GM11168 (cell line): ENCODE data around the gene CD8B.
"Not testable (repeated sequence)": the region's sequence is repeated elsewhere in the genome, so short reads cannot be mapped to it uniquely, and the experiment has no call there.

Experiments
- in situ Hi-C: fragments of 300-500 bp; cut with MboI; formaldehyde crosslinking; loops from one replicate; pipeline ENCODE4 v1.12.0; 2022; ENCODE audit warnings: low sequenced_read_pairs; ENCODE audit not compliant: unreplicated experiment

Gene CD8B

DNA sequence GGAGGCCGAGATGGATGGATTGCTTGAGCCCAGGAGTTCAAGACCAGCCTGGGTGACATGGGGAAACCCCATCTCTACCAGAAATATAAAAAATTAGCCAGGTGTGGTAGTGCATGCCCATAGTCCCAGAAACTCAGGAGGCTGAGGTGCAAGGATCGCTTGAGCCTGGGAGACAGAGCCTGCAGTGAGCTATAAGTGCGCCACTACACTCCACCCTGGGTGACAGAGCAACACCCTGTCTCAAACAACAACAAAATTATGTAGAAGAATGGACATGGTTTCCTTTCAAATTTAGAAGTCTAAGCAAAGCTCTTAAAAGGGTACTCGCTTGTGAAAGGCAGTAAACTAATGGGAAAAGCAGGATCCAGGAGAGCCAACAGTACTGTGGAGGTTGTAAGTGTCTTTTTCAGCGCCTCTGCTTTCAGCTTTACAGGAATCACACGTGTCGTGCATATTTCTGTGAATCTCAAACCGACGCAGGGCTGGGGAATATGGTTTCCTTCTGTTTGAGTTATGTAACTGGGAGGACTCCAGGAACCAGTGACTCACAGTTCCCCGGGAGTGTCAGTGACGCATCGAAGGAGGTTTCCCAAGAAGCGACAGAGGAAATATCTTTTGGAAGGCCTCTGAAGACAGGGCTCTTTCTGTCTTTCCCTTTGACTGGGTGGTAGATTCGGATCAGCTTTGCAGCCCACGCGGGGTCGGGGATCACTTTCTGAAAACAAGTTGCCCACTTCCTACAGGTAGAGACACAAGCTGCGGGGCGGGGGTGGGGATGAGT, 24.6 kb downstream of the CD8B start:
- in situ Hi-C loops = not testable (repeated sequence)

DNA sequence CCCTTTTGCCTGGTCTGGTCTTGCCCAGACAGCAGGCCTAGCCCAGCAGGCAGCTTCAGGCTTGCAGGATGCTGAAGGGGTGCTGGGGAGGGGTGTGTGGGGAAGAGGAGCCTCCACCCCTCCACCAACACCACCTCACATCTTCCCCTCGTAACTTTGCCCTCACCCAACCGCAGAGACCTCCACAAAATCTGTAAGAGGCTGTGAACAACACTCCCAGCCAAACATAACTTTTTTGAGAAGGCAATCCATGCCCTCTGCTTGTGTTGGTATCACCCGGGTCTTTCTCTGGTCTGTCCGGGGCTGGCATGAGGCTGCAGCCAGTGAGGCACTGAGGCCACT, 26.2 kb downstream of the CD8B start:
- in situ Hi-C loops = not testable (repeated sequence)

DNA sequence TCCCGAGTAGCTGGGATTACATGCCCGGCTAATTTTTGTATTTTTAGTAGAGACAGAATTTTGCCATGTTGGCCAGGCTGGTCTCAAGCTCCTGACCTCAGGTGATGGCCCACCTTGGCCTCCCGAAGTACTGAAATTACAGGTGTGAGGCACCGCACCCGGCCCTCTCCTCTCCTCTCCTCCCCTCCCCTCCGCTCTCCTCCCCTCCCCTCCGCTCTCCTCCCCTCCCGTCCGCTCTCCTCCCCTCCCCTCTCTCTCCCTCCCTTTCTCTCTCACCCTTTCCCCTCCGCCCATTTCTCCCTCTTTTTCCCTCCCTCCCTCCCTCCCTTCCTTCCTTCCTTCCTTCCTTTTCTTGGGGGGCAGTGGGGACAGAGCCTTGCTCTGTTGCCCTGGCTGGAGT, 28.4 kb downstream of the CD8B start:
- in situ Hi-C loops = no loop called here

DNA sequence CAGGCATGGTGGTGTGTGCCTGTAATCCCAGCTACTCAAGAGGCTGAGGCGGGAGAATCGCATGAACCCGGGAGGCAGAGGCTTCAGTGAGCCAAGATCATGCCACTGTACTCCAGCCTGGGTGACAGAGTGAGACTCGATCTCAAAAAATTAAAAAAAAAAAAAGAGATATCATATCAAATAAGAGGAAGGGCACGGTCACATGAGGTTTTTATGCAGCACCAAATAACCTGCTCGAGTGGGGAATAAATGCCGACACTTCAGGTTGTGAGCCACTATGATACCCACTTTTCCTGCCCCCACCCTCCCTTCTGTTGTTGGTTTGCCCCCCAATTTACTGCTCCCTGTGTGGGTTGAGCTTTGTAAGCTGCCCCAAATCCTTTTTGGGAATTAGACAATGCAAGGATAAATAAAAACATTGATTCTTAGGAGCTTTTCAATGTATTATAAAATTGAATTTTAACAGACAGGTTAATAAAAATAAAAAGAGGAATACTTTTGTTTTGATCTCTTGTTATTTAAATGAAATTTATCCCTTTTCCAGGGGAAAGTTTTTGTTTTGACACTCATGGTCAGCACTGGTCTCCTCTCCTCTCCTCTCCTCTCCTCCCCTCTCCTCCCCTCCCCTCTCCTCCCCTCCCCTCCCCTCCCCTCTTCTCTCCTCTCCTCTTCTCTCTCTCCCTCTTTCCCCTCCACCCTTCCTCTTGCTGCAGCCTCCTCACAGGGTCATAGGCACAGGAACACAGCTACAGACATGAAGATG, 29.2 kb downstream of the CD8B start:
- in situ Hi-C loops = no loop called here

DNA sequence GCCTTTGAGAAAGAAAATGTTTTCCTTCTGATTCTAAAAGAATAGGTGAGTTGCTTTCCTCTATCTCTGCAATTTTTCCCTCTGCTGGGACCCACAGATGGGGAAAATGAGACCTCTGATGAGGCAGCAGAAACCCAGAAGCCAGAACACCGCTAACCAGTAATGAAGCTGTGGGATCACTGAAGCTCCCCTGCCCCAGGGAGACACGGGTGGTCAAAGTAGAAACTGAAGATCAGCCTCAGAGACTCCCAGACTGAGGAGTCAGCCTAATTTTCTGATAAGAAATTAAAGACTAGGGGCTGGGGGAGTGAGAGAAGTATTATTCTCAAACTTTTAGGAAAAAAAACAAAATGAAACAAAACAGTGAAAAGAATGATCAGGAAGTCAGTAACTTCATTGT, 30.1 kb downstream of the CD8B start:
- in situ Hi-C loops = no loop called here

DNA sequence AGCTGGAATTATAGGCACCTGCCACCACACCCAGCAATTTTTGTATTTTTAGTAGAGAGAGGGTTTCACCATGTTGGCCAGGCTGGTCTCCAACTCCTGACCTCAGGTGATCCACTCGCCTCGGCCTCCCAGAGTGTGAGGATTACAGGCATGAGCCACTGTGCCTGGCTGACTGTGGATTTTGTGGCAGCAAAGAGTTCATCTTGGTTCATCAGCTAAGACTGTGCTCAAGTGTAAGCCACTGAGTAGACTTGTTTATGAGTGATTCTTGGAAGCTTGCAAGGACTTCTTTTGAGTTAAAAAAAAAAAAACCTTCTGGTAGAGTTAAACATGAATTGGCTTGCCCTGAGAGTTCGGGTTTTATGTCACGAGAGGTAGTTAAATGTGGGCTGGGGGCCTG, 34.7 kb downstream of the CD8B start:
- in situ Hi-C loops = no loop called here

DNA sequence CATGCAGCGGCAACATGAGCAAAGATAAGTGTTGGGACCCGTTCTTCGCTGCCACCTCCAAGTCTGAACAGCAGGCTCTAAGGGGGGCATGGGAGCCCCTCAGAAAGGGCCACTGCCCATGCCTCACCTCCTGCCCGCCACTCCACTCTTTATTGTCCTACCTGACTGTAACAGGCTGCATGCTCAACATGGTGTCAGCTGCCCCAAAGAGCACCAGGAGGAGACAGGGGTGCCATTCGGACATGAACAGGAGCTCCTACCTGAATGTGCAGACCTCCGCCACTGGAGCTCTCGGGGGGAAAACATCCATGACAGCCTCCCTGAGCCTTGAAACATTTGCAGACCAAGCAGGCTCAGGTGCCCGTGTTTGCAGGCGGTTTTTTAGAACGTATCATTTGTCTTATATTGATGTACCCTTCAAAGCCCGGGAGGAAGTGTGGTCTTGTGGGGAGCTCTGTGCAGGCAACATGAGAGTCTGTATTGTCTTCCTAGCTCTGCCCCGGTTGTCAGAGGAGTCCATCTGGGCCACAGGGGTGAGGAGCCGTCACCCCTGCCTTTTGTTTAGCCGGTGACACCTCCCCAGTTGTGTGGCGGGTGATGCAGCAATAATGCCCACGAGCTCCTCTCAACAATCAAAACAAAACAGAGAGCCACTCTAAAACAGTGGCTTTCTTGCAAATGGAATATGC, 35.8 kb downstream of the CD8B start:
- in situ Hi-C loops = no loop called here

DNA sequence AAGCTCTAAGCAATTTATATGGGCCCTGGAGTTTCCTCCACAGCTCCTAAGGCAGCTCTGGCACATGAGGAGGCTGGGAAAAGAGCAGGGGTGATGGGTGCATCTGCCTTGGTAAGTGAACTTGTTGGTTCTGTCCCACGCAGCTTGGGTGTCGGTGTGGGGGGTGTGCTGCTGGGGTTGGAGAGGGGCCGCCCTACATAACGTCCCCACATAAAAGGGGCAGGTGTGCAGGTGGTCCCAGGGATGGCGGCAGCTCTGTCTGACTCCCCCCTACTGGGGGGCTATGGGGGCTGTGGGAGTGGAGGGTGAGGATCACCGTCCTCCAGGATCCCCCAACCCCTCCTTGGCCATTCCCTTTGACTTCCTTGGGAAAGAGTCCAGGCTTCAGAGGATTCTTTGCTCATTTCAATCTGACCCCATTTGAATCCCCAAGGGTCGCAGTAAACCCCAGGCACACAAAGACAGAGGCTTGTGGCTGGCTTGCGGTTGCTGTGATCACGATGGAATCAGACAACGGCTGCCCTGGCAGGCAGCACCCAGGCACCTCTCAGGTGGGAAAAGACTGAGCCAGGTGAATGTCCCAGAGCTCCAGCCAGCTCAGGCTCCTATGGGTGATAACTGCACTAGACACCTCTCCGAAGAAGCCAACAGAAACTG, 36.5 kb downstream of the CD8B start:
- in situ Hi-C loops = no loop called here

DNA sequence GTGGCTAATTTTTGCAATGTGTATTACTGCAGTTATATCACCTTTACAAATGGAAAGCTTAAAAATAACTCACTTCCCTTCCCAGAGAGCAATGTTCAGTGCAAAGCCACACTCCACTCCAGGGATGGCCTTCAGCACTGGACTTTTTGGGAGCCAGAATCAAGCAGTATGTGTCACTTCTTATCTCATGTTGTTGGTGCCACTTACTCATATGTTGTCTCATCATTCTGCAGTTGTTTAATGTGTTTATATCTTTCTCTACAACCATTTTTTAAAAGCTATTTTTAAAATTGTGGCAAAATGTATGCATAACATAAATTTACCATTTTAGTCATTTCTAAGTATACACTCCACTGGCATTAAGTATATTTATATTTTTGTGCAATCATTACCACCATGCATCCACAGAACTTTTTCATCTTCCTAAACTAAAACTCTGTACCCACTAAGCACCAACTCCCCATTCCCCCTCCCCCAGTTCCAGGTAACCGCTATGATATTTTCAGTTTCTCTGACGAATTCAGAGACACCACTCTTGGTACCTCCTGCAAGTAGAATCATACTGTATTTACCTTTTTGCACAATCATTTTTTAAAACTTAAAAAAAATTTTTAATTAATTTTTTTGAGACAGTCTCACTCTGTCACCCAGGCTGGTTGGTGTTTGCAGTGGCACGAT, 38.9 kb downstream of the CD8B start:
- in situ Hi-C loops = no loop called here

DNA sequence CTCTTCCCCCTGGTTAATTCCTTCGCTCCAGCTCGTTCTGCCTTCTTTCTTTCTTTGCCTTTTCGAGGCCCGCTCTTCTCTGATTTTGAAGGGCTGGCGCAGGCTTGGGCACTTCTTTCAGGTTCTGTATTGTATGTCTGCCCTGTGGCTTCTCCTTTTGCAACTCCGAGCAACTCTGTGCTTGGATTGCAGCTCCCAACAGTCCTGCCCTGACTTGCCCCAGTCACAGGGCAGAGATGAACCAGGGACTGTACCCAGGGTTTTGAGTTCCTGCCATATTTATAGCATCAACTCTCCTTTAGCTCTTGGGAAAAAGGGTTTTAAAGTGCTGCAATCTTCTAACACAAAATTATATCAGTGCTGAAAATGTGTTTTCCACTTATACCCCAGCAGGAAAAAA, 39.8 kb downstream of the CD8B start:
- in situ Hi-C loops = no loop called here

DNA sequence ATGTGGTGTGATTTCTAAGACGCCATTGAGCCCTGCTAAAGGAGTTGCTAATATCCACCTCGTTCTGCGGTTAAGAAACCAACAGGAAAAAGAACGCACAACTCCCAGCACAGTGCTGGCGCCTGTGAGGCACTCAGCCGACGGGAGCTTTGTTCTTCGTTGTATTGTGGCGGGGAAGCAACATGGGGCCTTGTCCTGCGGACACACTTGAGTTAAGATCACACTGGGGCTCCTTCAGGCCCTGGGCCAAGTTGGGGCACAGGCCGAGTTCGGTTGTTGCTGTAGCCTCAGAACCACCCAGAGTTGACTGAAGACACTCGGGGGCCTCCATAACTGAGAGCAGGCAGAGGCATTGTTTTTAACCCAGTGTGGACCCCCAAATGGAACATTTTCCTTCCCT, 40.4 kb downstream of the CD8B start:
- in situ Hi-C loops = no loop called here

DNA sequence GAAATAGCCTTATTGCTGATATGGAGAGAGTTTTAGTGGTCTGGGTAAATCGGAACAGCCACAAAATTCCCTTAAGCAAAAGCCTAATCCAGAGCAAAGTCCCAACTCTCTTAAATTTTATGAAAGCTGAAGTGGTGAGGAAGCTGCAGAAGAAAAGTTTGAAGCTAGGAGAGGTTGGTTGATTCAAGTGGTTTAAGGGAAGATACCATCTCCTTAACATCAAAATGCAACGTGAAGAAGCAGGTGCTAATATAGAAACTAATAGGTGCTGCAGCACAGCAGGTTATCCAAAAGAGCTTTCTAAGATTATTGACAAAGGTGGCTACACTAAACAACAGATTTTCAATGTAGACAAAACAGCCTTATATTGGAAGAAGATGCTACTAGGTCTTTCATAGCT, 42.7 kb downstream of the CD8B start:
- in situ Hi-C loops = no loop called here

DNA sequence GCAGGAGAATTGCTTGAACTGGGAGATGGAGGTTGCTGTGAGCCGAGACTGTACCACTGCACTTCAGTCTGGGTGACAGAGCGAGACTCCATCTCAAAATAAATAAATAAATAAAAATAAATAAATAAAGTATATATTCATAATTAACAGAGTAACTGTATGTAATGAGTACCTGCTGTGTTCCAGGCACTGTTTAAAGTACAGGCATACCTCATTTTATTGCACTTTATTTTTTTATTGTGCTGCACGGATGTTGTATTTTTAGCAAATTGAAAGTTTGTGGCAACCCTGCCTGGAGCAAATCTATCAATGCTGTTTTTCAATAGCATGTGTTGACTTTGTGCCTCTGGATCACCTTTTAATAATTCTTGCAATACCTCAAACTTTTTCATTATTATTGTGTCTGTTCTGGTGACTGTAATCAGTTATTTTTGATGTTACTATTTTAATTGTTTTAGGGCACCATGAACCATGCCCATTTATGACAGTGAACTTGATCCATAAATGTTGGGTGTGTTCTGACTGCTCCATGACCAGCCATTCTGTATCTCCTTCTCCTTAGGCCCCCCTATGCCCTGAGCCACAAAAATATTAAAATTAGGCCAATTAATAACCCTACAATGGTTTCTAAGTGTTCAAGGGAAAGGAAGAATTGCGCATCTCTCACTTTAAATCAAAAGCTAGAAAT, 43.4 kb downstream of the CD8B start:
- in situ Hi-C loops = no loop called here

DNA sequence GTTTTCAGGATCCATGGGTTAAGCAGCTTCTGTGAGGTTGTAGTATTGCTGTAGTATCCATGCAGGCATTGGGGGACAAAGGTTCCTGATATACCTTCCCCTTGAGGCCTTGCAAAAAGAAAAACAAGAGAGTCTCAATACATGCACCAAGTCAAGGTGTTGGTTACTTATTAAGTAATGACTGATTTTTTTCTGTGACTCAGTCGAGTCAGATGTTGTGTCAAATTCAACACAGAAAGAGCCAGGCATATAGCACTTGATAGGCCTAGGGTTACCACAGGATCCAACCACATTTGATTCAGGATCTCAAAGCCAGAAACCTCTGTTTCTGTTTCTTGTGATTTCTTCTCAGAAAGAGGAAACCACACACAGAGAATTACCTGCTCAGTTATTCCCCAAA, 46.1 kb downstream of the CD8B start:
- in situ Hi-C loops = no loop called here

DNA sequence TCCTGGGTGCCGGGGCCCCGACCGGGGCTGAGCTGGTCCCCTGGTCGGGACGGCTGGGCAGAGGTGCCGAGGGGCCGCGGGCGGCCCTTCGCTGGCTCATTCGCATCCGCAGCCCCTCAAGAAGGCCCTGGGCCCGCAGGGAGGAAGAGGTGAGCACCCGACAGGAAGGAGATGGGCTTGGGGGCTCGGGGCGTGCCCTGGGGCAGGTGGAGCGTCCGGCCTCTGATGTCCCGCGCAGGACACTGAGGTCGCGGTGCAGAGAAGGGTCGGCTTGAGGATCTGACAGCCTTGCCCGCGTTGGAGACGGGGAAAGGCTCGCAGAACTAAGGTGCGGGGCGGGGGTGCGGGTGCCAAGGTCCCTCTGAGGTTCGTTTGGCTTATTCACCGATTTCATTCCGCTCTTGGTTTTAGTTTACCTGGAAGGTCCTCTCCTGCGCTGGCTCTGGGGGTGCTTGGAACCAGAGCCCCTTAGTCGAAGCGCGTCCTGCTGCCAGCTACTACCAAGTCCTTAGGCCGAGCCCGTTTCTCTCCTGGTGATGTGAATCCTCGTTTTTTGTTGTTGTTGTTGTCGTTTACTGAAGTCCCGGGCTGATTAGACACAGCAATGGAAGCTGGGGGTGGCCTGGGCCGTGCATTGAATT, 52.1 kb downstream of the CD8B start:
- in situ Hi-C loops = no loop called here

DNA sequence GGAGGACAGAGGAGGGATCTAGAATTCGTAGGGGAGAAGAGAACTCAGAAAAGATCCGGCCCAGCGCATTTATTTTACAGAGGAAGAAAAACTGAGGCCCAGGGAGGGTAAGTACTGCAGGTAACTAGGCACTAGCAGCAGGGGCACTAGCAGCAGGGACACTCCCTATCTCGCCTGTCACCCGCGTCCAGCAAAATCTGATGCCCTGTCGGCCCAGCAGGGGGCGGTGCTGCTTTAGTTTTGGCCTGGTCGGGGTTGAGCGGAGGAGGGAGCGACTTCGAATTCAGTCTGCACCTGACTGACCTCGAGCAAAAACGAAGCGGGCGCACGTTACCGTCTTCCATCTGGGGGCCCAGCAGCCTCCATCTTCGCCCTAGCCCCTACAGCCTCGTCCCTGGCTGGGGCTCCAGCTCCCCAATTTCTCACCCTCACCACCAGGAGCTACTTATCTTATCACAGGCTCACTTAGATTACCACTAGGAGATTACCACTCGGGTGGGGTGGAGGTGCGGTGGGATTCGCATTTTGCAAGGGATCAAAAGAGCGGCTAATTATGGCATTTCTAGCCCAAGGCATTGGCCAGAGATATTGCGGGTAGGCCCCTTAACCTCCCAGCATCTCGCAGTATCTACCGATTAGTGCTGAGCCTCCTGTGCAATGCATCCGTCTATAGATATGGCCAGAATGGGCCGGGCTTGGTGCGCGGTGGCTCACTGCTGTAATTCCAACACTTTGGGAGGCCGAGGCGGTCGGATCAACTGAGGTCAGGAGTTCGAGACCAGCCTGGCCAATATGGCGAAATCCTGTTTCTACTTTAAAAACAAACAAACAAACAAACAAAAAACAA, 53.1 kb downstream of the CD8B start:
- in situ Hi-C loops = no loop called here

DNA sequence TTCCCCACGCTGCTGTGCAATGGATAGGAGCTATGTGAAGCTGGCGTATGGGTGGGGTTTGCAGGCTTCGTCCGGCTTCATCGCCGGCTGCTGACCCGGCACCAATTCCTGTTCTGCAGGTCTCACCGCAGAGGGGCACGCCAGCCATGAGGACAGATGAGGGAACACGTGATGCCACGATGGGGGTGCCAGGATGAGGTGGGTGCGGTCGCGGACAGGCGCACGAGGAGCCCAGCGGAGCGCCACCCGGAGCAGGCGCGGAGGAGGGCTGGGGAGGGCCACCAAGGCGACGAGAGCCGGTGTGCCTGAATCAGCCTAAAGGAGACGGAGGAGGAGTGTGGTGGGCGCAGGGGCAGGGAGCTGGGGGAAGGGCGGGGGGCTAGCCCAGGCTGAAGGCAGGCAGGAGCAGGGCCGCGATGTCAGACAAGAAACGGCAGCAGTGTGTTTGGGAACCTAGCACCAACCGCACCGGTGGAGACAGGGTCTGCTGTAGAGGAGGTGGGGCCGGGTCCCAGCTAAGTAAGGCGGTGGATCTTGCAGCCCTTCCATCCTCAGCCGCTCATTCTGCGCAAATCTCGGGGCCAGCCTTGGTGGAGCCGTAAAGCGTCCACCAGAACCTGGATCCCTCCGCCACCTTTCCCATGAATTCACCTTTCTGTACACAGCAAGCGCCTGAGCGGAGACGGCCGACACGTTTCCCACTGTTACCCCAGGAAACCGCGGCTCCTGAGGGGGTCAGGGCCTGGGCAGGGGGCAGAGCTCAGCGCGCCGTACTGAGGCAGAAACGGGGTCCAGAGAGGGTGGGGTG, 54.0 kb downstream of the CD8B start:
- in situ Hi-C loops = no loop called here

DNA sequence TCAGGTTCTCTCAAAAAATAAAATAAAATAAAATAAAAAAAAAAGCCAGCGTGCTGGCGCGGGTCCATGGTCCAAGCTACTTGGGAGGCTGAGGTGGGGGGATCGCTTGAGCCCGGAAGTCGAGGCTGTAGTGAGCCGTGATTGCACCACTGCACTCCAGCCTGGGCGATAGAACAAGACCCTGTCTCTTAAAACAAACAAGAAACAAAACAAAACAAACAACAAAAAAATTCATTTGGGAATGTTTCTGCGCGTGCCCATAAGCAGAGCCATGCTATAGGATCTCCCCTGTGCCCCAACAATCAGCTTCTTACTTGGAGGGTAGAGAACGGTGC, 54.6 kb downstream of the CD8B start:
- in situ Hi-C loops = no loop called here
